Endodermal cell (in vitro differentiated cells): Measurements from ENCODE around the gene TLL1. TPM values are rescaled to one million over a fixed set of nuclear protein-coding genes. Genes with fewer than 3 reads are reported as not detected.
A peak's percentile ranks its signal among the peaks of the same experiment; 100 is the strongest.

ENCODE experiments used
- DNase-seq: peaks from one replicate; pipeline ENCODE4 v3.0.0-alpha.2; 2017
- H3K27ac ChIP-seq: 2 replicates; pipeline ENCODE4 v1.5.1; 2013; ENCODE audit warnings: mild to moderate bottlenecking, low read depth, low read length, moderate library complexity
- H3K27me3 ChIP-seq: 2 replicates; pipeline ENCODE4 v1.6.1; 2013; ENCODE audit warnings: mild to moderate bottlenecking, low read length, moderate library complexity; ENCODE audit not compliant: insufficient read depth, control insufficient read depth, poor library complexity, severe bottlenecking
- H3K36me3 ChIP-seq: 2 replicates; pipeline ENCODE4 v1.7.0; 2013; ENCODE audit warnings: mild to moderate bottlenecking, low read length, moderate library complexity; ENCODE audit not compliant: control insufficient read depth, insufficient read depth
- H3K4me1 ChIP-seq: one replicate; pipeline ENCODE4 v1.7.0; 2013; ENCODE audit warnings: low read length; ENCODE audit not compliant: control insufficient read depth, insufficient read depth
- H3K4me3 ChIP-seq: 2 replicates; pipeline ENCODE4 v1.5.1; 2013; ENCODE audit warnings: mild to moderate bottlenecking, low read length, moderate library complexity
- H3K9ac ChIP-seq: 2 replicates; pipeline ENCODE4 v1.6.1; 2013; ENCODE audit warnings: mild to moderate bottlenecking, low read length, moderate library complexity; ENCODE audit not compliant: poor library complexity, severe bottlenecking; ENCODE audit errors: extremely low read depth
- H3K9me3 ChIP-seq: 2 replicates; pipeline ENCODE4 v1.6.1; 2013; ENCODE audit warnings: mild to moderate bottlenecking, low read length, moderate library complexity; ENCODE audit not compliant: control insufficient read depth
- H3K27ac Mint-ChIP-seq: 2 replicates; pipeline ENCODE4 v1.8.0; 2020; ENCODE audit warnings: mixed read lengths
- H3K27me3 Mint-ChIP-seq: 2 replicates; pipeline ENCODE4 v1.8.0; 2021; ENCODE audit warnings: mild to moderate bottlenecking, mixed read lengths; ENCODE audit not compliant: insufficient read depth
- H3K36me3 Mint-ChIP-seq: 2 replicates; pipeline ENCODE4 v1.8.0; 2020; ENCODE audit warnings: low read depth, mixed read lengths
- H3K4me1 Mint-ChIP-seq: 2 replicates; pipeline ENCODE4 v1.8.0; 2020; ENCODE audit warnings: mixed read lengths
- H3K4me3 Mint-ChIP-seq: 2 replicates; pipeline ENCODE4 v1.8.0; 2020; ENCODE audit warnings: mild to moderate bottlenecking, moderate library complexity, mixed read lengths
- H3K9me3 Mint-ChIP-seq: 2 replicates; pipeline ENCODE4 v1.8.0; 2020; ENCODE audit warnings: mild to moderate bottlenecking, mixed read lengths
- CTCF ChIP-seq: fragments of 200-600 bp; sonication (generic); conservative IDR thresholded peaks from 2 replicates; pipeline ENCODE4 v1.5.0; 2021; ENCODE audit warnings: antibody characterized with exemption, mild to moderate bottlenecking
- WGBS, 2 experiments: methylation state at CpG; one replicate each; pipeline versions ENCODE4 v1.1.5 to v1.1.7; 2013; ENCODE audit warnings: missing lambda C conversion rate in 2 of 2, mixed read lengths in 1 of 2; ENCODE audit not compliant: insufficient coverage in 1 of 2, insufficient read length in 1 of 2; 5-methylcytosine and 5-hydroxymethylcytosine counted together
- long read RNA-seq, 4 experiments: library from polyadenylated mRNA in 2 of 4; library from RNA in 1 of 4; library from capped mRNA in 1 of 4; stranded (forward) in 3 of 4; unstranded in 1 of 4; transcript quantifications; one replicate each; pipeline ENCODE4 v2.0.0, GENCODE V29; 2020 to 2021; ENCODE audit warnings: inconsistent platforms in 1 of 4
- polyA plus RNA-seq, 2 experiments: library from polyadenylated mRNA; stranded (reverse); fragments of 50-300 nt; gene quantifications; one replicate each; pipeline ENCODE4 v1.2.3, GENCODE V29; 2013
- total RNA-seq, 2 donors: library from RNA; stranded (reverse); fragmentation: NEBNext Ultra II Directional in 1 of 2; extraction: Animal tissue kit (Norgen Biotek cat#: 25700) in 1 of 2; gene quantifications; 2 replicates in 1 of 2; 3 replicates in 1 of 2; pipeline ENCODE4 v1.2.1, GENCODE V29; 2021

Gene TLL1
- 1 to 10 TPM in 1 of 2 donors, under 1 TPM in 1; 0.18 to 3.8 TPM for total RNA-seq
- polyA plus RNA-seq (2013, experiment 1 of 2): 0.25 TPM
- 0.29 TPM for polyA plus RNA-seq (2013, experiment 2 of 2)
- long read RNA-seq, experiment 1: 0 reads
- long read RNA-seq, experiment 2: 0 reads
- long read RNA-seq, experiment 3, full-length matches to known transcripts: 5 of 13 reads
- long read RNA-seq, experiment 3, partial matches to known transcripts: 2 of 13 reads
- long read RNA-seq, experiment 3, other reads (novel, unspliced or antisense): 6 of 13 reads
- long read RNA-seq, experiment 4: 0 reads

DNA sequence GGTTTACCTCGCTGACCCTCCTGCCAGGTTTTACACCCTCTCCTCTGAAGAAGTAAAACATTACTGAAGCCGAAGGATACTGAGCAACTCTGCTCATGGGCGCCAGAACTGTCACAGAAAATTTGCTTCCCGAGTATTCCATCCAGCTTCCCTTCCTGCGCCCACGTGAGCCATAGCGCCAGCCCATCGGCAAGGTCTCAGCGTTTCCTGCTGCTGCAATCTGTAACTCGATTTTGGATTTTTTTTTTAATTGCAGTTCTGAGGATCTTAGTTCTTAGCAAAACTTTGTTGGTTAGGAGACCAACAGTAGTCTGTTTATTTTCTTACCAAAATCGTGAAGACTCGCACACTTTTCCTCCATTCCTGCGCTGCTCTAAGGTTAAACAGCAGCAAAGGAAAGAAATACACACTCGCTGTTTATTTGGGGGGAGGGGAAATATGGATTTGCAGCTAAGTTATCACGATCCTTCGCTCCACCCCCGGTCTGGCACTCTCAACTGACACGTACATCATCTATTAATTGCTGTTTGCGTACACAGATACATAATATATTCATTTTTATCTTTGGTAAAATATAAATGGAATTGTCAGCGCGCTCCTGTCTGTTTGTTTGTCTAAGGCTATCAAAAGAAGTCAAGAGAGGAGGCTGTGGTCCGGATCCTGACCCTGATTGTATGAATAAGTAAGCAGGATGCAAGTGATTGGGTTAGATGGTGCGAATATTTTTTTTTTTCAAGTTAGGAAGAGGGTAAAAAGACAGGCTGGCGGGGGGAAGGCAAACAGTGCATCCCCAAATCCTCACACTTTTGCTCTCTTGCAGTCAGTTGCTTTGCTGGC lies at the start of gene TLL1:
TLL1 (plus strand) TSS at position 777 of the 837 bp plus-strand sequence. CDS start 668 bp downstream, outside the sequence.
- peaks cover 75% of the 10 kb centered on the region for H3K27me3 ChIP-seq
- peak; percentile 59 for DNase-seq
- H3K36me3 Mint-ChIP-seq: no peaks in the 10 kb centered on the region
- TF ChIP-seq CTCF: no peak
- no peak within 1 kb of the TSS for H3K27ac Mint-ChIP-seq
- 4 to 6% methylated on average over 7 to 19 of the region's 24 CpGs for WGBS, 2 experiments
- H3K4me1 Mint-ChIP-seq: peaks cover 14% of the 10 kb centered on the region
- H3K4me3 Mint-ChIP-seq: peak within 1 kb of the TSS; percentile 68
- no peaks in the 10 kb centered on the region for H3K36me3 ChIP-seq
- H3K9ac ChIP-seq: no peak within 1 kb of the TSS
- no peaks in the 10 kb centered on the region for H3K4me1 ChIP-seq
- peaks cover 54% of the 10 kb centered on the region for H3K27me3 Mint-ChIP-seq
- H3K9me3 Mint-ChIP-seq: no peaks in the 10 kb centered on the region
- no peaks in the 10 kb centered on the region for H3K9me3 ChIP-seq
- peak within 1 kb of the TSS; percentile 78 for H3K4me3 ChIP-seq
- H3K27ac ChIP-seq: no peak within 1 kb of the TSS

DNA sequence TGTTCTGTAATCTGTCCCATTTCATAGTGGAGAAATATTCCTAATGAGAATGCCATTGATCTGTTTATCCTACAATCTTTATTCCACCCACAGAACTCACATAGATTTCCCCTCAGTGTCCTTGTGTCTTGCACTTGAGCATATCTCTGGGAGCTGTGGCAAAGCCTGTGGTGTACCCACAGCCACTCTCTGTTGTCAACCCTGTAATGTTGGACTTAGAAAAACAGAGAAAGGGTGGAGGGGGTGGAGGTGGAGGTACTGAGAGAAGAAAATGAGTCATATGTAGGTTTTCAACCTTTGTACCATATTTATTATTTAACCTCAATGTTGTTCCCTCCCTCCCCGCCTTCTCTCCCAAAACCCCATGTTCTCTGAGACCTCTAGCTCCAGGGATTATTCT lies 46.9 kb upstream of the TLL1 start:
- peaks cover 4% of the 10 kb centered on the region for H3K9me3 ChIP-seq
- Mint-ChIP-seq H3K27ac (no peak overlapping the region), H3K27me3 (no peaks in the 10 kb centered on the region), H3K4me1 (no peaks in the 10 kb centered on the region), H3K36me3 (no peaks in the 10 kb centered on the region), H3K4me3 (no peak overlapping the region), H3K9me3 (peaks cover 6% of the 10 kb centered on the region)
- no peak for DNase-seq
- H3K4me3 ChIP-seq: no peak overlapping the region
- no peaks in the 10 kb centered on the region for H3K36me3 ChIP-seq
- no peaks in the 10 kb centered on the region for H3K4me1 ChIP-seq
- H3K27me3 ChIP-seq: no peaks in the 10 kb centered on the region
- H3K9ac ChIP-seq: no peak overlapping the region
- no peak for TF ChIP-seq CTCF
- no peak overlapping the region for H3K27ac ChIP-seq
- 86 to 100% methylated on average over 1 of the region's 1 CpG for WGBS, 2 experiments

DNA sequence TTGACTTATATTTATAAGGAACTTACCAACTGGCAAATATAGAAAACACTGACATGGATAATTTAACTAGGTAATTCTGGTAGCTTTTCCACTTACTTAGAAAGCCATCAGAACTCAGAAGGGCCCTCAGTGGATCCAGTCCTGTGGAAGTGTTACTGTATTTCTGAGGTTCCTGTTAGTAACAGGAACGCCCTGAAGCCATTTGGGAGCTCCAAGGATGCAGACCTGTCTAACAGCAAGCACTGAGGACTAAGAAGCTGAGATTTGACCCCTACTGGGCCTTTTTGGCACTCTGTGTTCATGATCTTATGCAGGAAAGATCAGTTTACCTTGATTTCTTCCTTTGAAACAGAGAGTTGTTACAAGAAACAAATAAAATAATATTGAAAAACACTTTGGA lies 46.0 kb upstream of the TLL1 start:
- no peaks in the 10 kb centered on the region for H3K36me3 ChIP-seq
- H3K4me1 ChIP-seq: no peaks in the 10 kb centered on the region
- Mint-ChIP-seq H3K27me3 (no peaks in the 10 kb centered on the region), H3K27ac (no peak overlapping the region), H3K36me3 (no peaks in the 10 kb centered on the region), H3K9me3 (peaks cover 6% of the 10 kb centered on the region), H3K4me1 (no peaks in the 10 kb centered on the region), H3K4me3 (no peak overlapping the region)
- H3K9me3 ChIP-seq: peaks cover 4% of the 10 kb centered on the region
- H3K27ac ChIP-seq: no peak overlapping the region
- DNase-seq: no peak
- H3K9ac ChIP-seq: no peak overlapping the region
- H3K27me3 ChIP-seq: no peaks in the 10 kb centered on the region
- TF ChIP-seq CTCF: no peak
- H3K4me3 ChIP-seq: no peak overlapping the region
- 88% methylated on average over 1 of the region's 1 CpG; no CpG with 5 or more reads in 1 of the 2 experiments for WGBS, 2 experiments
